Mesodermal cell (in vitro differentiated cells): ENCODE measurements around the gene AXIN1.
"Not testable (repeated sequence)": the region's sequence is repeated elsewhere in the genome, so short reads cannot be mapped to it uniquely, and the experiment has no call there.

ENCODE experiments used
- H3K27ac ChIP-seq: 2 replicates; pipeline ENCODE4 v1.7.0; 2013; ENCODE audit warnings: mild to moderate bottlenecking, low read depth, low read length, moderate library complexity; ENCODE audit not compliant: severe bottlenecking
- H3K36me3 ChIP-seq: 2 replicates; pipeline ENCODE4 v1.7.1; 2013; ENCODE audit warnings: mild to moderate bottlenecking, low read length, moderate library complexity; ENCODE audit not compliant: control insufficient read depth, insufficient read depth
- H3K4me1 ChIP-seq: one replicate; pipeline ENCODE4 v1.7.1; 2013; ENCODE audit warnings: mild to moderate bottlenecking, low read length; ENCODE audit not compliant: insufficient read depth, control insufficient read depth, poor library complexity, severe bottlenecking
- H3K4me3 ChIP-seq: 2 replicates; pipeline ENCODE4 v1.7.0; 2013; ENCODE audit warnings: low read length, control low read depth, mild to moderate bottlenecking; ENCODE audit not compliant: insufficient read depth, poor library complexity, severe bottlenecking; ENCODE audit errors: extremely low read depth
- H3K9me3 ChIP-seq: 2 replicates; pipeline ENCODE4 v1.7.1; 2013; ENCODE audit warnings: mild to moderate bottlenecking, low read length, moderate library complexity; ENCODE audit not compliant: control insufficient read depth
- WGBS, 2 experiments: methylation state at CpG; one replicate each; pipeline ENCODE4 v1.1.5; 2013; ENCODE audit warnings: missing lambda C conversion rate in 2 of 2; ENCODE audit not compliant: insufficient coverage in 2 of 2; 5-methylcytosine and 5-hydroxymethylcytosine counted together

The AXIN1 gene

DNA sequence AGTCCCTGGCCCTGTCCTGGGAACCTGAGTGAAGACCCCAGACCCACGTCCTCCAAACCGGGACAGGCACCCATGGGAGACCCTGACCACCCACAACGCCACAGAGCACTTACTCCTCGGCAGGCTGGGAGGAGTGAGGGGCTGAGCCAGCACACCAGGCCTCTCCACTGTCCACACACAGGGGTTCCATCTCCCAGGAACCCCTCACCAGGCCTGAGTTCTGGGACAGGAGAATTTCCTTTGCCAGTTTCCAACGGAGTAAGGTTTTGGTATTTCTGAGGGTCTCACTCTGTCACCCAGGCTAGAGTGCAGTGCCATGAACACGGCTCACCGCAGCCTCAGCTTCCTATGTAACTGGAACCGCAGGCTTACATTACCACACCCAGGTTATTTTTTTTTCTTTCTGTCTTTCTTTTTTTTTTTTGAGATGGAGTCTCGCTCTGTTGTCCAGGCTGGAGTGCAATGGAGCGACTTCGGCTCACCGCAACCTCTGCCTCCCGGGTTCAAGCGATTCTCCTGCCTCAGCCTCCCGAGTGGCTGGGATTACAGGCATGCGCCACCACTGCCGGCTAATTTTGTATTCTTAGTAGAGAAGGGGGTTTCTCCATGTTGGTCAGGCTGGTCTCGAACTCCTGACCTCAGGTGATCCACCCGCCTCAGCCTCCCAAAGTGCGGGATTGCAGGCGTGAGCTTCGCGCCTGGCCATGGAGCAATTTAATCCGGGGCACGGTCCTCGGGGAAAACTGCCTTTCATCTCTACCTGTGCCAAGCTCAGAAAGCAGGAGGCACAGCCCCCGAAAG lies 27.6 kb upstream of the AXIN1 start:
- Histone ChIP-seq H3K27ac (no peak overlapping the region), H3K36me3 (peaks cover 43% of the 10 kb centered on the region), H3K4me1 (peaks cover 24% of the 10 kb centered on the region), H3K4me3 (peak overlapping the region; percentile 92), H3K9me3 (no peaks in the 10 kb centered on the region)
- WGBS, 2 experiments, result 74 to 86% methylated on average over 11 to 23 of the region's 27 CpGs

DNA sequence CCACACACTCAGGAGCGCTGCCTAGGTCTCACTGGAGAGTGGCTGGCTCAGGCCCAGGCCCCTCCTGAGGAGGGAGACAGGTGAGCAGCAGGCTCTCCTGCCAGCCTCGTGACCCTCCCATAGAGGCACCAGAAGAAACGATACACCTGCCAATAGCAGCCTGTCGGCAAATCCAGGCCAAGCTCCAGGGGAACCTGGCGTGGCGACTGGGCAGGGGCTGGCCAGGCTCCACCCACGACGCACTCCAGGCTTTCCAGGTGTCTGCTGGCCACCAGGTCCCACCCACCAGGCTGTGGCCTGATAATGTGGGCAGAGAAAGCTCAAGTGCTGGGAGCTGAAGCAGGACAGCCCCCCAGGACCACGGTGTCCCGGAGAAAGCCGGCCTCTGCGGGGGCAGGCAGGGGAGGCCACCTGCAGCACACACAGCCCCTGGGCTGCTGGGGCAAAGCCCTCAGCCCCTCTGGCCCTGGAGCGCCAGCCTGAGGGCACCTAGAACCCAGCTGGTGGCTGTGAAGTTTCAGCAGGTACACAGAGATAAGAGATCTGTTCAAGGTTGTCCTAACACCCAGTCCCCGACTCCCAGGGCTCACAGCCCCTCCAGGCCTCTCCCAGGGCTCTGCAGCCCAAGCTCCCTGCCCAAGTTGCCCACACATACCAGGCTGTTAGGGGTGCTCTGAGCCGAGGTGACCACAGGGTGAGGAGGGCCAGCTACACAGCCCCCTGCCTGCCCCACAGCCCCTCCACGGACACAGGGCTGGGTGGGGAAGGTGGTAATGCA lies 26.8 kb upstream of the AXIN1 start:
- 72 to 78% methylated on average over 14 of the region's 16 CpGs for WGBS, 2 experiments
- H3K4me1 ChIP-seq, result peaks cover 22% of the 10 kb centered on the region
- H3K36me3 ChIP-seq, result peaks cover 50% of the 10 kb centered on the region
- H3K9me3 ChIP-seq, result no peaks in the 10 kb centered on the region
- no peak overlapping the region for H3K27ac ChIP-seq
- no peak overlapping the region for H3K4me3 ChIP-seq

DNA sequence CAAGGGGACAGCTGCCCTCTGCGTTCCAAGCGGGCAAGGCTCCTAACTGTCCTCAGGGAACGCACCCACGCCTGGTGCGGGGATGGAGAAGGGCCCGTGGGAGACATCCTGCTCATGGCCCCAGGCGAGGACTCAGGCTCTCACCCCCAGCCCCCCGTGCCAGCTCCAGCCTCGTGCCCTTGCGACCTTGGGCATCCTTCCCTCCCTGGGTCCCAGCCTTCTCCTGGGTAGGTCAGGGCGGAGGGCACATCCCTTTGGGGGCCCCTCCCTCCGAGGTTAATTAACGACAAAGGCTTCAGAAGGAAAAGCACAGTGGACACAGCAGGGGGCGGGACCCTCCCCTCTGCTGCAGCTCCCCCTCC lies 26.3 kb upstream of the AXIN1 start:
- Histone ChIP-seq H3K4me3 (no peak overlapping the region), H3K27ac (no peak overlapping the region), H3K36me3 (peaks cover 56% of the 10 kb centered on the region), H3K4me1 (peaks cover 17% of the 10 kb centered on the region), H3K9me3 (no peaks in the 10 kb centered on the region)
- 82 to 92% methylated on average over 10 to 11 of the region's 14 CpGs for WGBS, 2 experiments

DNA sequence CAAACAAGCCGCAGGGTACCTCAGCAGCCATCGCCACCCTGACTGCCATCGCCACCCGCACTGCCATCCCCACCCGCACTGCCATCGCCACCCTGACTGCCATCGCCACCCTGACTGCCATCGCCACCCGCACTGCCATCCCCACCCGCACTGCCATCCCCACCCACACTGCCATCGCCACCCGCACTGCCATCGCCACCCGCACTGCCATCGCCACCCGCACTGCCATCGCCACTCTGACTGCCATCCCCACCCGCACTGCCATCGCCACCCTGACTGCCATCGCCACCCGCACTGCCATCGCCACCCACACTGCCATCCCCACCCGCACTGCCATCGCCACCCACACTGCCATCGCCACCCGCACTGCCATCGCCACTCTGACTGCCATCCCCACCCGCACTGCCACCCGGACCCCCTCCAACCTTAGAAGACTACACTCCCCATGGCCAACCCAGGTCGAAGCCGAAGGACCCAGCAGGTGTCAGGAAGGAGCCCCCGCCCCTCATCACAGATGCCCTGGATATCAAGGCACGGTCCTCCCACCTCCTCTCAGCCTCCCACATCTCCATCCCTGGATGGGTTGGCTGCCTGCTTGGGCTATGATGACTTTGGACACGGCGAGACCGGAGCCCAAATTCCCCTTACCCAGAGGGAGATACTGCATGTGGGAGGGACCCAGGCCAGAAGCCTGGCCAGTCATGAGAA lies 25.7 kb upstream of the AXIN1 start:
- peaks cover 62% of the 10 kb centered on the region for H3K36me3 ChIP-seq
- H3K27ac ChIP-seq, H3K4me3 ChIP-seq, H3K9me3 ChIP-seq: not testable (repeated sequence)
- WGBS, 2 experiments, result 94% methylated on average over 17 to 21 of the region's 36 CpGs
- H3K4me1 ChIP-seq, result peaks cover 11% of the 10 kb centered on the region

DNA sequence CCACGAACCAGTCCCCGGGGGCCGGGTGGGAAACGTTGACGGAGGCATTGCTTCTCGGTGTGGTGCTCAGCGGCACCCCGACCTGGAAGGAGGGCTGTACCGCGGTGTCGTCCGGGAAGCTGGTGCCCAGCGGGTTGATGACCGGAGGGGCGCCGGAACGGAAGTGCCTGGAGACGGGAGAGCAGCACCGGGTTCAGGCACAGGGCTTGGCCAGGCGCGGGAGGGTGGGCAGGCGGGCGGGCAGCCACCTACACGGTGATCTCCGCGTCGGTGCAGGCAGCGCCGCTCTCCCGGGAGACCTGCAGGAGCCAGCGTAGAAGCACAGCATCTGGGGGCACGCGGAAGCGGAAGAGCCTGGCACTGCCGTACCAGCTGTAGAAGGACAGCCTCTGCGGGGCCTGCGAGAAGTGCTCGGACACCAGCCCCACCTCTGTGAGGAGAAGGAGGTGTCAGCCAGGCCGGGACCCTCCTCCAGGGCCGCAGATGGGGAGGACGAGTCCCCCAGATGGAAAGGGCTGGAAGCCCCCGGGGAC lies 25.0 kb upstream of the AXIN1 start:
- Histone ChIP-seq H3K4me3 (no peak overlapping the region), H3K27ac (no peak overlapping the region), H3K9me3 (no peaks in the 10 kb centered on the region), H3K36me3 (peaks cover 69% of the 10 kb centered on the region), H3K4me1 (peaks cover 5% of the 10 kb centered on the region)
- WGBS, 2 experiments, result 92 to 94% methylated on average over 39 to 42 of the region's 42 CpGs

DNA sequence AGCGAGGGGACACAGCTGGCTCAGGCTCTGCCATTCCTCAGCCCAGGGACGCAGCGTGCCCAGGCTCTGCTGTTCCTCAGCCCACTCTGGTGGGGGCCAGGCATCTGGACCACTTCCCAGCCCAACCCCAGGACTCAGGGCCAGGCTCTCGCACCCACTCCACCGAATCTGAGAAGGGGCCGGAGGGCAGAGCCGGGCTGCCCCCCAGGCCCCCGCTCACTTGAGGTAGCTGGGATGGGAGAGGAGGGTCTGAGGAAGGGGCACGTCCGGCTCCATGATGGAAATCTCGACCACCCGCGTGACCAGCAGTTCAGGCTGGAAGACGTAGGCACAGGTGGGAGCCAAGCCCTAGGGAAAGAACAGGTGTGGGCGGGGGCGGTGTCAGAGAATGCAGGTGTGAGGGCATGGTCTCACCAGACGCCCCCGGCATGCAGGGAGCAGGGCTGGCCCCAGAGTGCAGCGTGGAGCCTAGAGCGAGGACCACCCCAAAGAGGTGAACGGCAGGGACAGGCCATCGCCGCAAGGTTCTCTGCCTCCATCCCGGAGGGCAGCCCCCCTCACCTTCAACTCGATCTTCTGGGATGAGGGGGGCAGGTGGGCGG lies 24.4 kb upstream of the AXIN1 start:
- 97 to 98% methylated on average over 23 to 26 of the region's 26 CpGs for WGBS, 2 experiments

DNA sequence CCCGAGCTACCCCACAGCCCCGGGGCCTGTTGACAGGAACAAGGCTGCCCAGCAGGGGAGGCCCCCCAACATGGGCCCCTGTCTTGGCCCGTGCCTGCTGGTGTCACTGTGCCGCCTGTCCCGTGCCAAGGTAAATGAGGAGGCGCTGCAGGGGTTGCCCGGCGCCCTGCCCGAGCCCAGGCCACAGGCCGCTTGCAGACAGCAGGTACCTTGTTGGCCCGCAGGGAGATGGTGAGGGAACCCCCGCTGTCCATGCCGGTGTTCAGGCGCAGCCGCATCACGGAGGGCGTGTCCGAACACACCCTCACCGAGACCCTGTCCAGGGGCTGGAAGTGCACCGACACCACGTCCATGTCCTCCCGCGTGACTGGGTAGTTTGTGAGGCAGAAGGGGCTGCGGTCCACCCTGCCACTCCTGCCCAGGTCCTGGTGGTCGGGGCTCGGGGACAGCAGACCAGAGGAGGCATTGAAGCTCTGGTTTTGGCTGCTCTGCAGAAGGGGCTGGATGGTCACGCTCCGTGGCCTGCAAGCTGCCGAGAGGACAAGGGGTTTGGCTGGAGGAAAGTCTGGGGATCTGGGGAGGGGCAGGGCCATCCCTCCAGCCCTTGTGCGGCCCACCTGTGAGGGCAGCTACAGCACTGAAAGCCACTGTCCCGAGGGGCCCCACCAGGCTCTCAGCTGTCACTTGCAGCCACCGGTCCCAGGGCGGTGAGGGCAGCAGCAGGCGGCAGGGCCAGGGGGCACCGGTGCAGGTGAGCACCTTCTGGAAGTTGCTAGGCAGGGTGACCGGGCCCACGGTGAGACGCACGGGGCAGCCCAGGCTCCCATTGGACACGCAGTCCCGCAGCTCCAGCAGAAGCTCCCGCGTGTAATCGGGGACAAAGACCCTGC lies 23.6 kb upstream of the AXIN1 start:
- H3K4me3 ChIP-seq, result no peak overlapping the region
- H3K9me3 ChIP-seq, result no peaks in the 10 kb centered on the region
- H3K27ac ChIP-seq, result no peak overlapping the region
- H3K4me1 ChIP-seq, result peaks cover 5% of the 10 kb centered on the region
- H3K36me3 ChIP-seq, result peaks cover 82% of the 10 kb centered on the region
- 97% methylated on average over 40 to 43 of the region's 44 CpGs for WGBS, 2 experiments

More for the DNA sequence above, 24.4 kb upstream of the AXIN1 start:
- no peaks in the 10 kb centered on the region for H3K9me3 ChIP-seq
- no peak overlapping the region for H3K4me3 ChIP-seq
- H3K27ac ChIP-seq, result no peak overlapping the region
- peaks cover 75% of the 10 kb centered on the region for H3K36me3 ChIP-seq
- peaks cover 5% of the 10 kb centered on the region for H3K4me1 ChIP-seq

DNA sequence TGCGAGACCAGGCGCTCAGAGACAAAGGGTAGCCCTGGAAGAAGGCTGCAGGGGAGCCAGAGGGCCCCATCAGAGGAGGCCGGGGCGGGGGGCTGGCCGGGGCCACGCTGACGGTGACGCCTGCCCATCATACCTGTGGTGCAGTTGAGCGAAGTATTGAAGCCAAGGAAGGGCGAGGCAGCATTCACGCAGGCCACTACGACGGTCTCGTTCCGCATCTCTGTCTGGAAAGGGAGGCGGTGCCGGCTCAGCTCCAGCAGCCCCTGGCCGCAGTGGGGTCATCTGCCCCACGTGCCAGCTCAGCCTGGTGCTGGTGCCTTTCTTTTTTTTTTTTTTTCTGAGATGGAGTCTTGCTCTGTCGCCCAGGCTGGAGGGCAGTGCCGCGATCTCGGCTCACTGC lies 22.7 kb upstream of the AXIN1 start:
- Histone ChIP-seq H3K9me3 (no peaks in the 10 kb centered on the region), H3K27ac (no peak overlapping the region), H3K4me1 (peaks cover 4% of the 10 kb centered on the region), H3K4me3 (no peak overlapping the region), H3K36me3 (peaks cover 83% of the 10 kb centered on the region)
- WGBS, 2 experiments, result 94 to 95% methylated on average over 18 to 20 of the region's 23 CpGs

DNA sequence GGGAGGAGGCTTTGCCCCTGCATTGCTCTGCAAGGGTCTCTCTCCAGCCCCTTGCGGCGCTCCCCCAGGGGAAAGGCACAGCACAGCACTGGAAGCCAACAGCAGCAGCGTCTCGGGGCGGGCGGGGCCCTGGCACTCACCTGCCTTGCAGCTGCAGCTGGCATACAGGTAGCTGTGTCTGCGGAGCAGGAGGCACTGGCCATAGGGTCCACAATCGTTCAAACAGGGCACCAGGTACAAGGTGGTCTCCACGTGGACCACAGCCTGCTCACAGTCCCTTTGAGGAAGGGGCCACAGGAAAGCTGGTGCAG lies 22.0 kb upstream of the AXIN1 start:
- H3K4me1 ChIP-seq, result peaks cover 8% of the 10 kb centered on the region
- no peak overlapping the region for H3K4me3 ChIP-seq
- no peak overlapping the region for H3K27ac ChIP-seq
- peaks cover 77% of the 10 kb centered on the region for H3K36me3 ChIP-seq
- WGBS, 2 experiments, result 95 to 100% methylated on average over 9 of the region's 9 CpGs
- no peaks in the 10 kb centered on the region for H3K9me3 ChIP-seq
